K562 (cell line): ENCODE data around the gene COL15A1. TPM values are rescaled to one million over a fixed set of nuclear protein-coding genes. Genes with fewer than 3 reads are reported as not detected.

ENCODE experiments used
- ATAC-seq: fragments of 200-7000 bp; cut with Tn5 transposase; 3 replicates; pipeline ENCODE4 v1.9.1; 2020; ENCODE audit warnings: moderate library complexity
- BruUV-seq: library from RNA; stranded (reverse); fragments of 400-500 nt; replicated peaks from 2 replicates; lab custom pipeline; 2021; lab: Mats Ljungman, UMichigan
- CTCF ChIA-PET: fragments of 300-600 bp; formaldehyde crosslinking; extraction: SDS; loops from one replicate; lab custom pipeline; 2021; ENCODE audit warnings: low intra/inter-chr PET ratio; lab: Yijun Ruan, JAX
- POLR2A ChIA-PET: fragments of 300-600, 350-650 bp; sonication (Branson Sonifier 250); formaldehyde crosslinking; extraction: SDS; loops from one replicate; lab custom pipeline; 2021; ENCODE audit warnings: antibody characterized with exemption, inconsistent platforms; lab: Yijun Ruan, JAX
- DNase-seq, 4 experiments: peaks; one replicate each; pipeline versions ENCODE4 v3.0.0 to v3.0.0-alpha.2; 2011 to 2018; ENCODE audit warnings: low spot score in 3 of 4, mixed read lengths in 3 of 4; ENCODE audit errors: extremely low read depth in 1 of 4
- FAIRE-seq: peaks from 2 replicates; lab custom pipeline; 2011; peaks lifted over from hg19 to GRCh38; lab: Jason Lieb, UNC
- H2AFZ ChIP-seq: 2 replicates; pipeline ENCODE4 v1.6.0; 2011; ENCODE audit warnings: low read depth, low read length, control low read depth, inconsistent platforms
- H3K27ac ChIP-seq: fragments of 200-600 bp; 3 replicates; pipeline ENCODE4 v1.8.0; 2011; ENCODE audit warnings: low read depth, mild to moderate bottlenecking, control low read depth, inconsistent platforms, low read length, moderate library complexity, mixed read lengths; ENCODE audit errors: extremely low read depth
- H3K27me3 ChIP-seq, 2 experiments: fragments of 300-600 bp in 1 of 2; 2 replicates in 1 of 2; 3 replicates in 1 of 2; pipeline versions ENCODE4 v1.6.0 to v1.8.0; 2011; ENCODE audit warnings: inconsistent platforms in 2 of 2, low read length in 2 of 2, mild to moderate bottlenecking in 1 of 2, mixed read lengths in 1 of 2, moderate library complexity in 1 of 2; ENCODE audit not compliant: control insufficient read depth in 2 of 2, insufficient read depth in 2 of 2
- H3K36me3 ChIP-seq: fragments of 300-600 bp; 3 replicates; pipeline ENCODE4 v1.8.0; 2011; ENCODE audit warnings: mild to moderate bottlenecking, low read length, inconsistent platforms; ENCODE audit not compliant: control insufficient read depth, insufficient read depth
- H3K4me1 ChIP-seq, 2 experiments: fragments of 200-600 bp in 1 of 2; replicated peaks in 1 of 2; 2 replicates in 1 of 2; 3 replicates in 1 of 2; pipeline versions ENCODE4 v1.5.1 to v1.8.0; 2011; ENCODE audit warnings: inconsistent platforms in 2 of 2, low read length in 2 of 2, mild to moderate bottlenecking in 1 of 2, mixed read lengths in 1 of 2, moderate library complexity in 1 of 2; ENCODE audit not compliant: control insufficient read depth in 2 of 2, insufficient read depth in 2 of 2
- H3K4me2 ChIP-seq: 2 replicates; pipeline ENCODE4 v1.6.1; 2011; ENCODE audit warnings: low read length, control low read depth, inconsistent platforms, mixed read lengths; ENCODE audit not compliant: insufficient read depth
- H3K4me3 ChIP-seq: fragments of 200-600 bp; sonication (generic), shearing (Covaris generic); 2 replicates; pipeline ENCODE4 v1.5.1; 2016; ENCODE audit warnings: control low read depth, inconsistent platforms
- H3K79me2 ChIP-seq: fragments of 200-600 bp; 3 replicates; pipeline ENCODE4 v1.8.0; 2011; ENCODE audit warnings: low read length, inconsistent platforms; ENCODE audit not compliant: control insufficient read depth, insufficient read depth
- H3K9ac ChIP-seq, 2 experiments: 2 replicates each; pipeline versions ENCODE4 v1.6.0 to v1.6.1; 2011; ENCODE audit warnings: low read depth in 2 of 2, low read length in 2 of 2, control low read depth in 1 of 2, inconsistent platforms in 1 of 2, mild to moderate bottlenecking in 1 of 2, mixed read lengths in 1 of 2; ENCODE audit not compliant: insufficient read depth in 1 of 2
- H3K9me1 ChIP-seq: one replicate; pipeline ENCODE4 v1.6.0; 2011; ENCODE audit warnings: inconsistent platforms, mild to moderate bottlenecking, low read length, moderate library complexity; ENCODE audit not compliant: control insufficient read depth, insufficient read depth
- H3K9me3 ChIP-seq: replicated peaks from 2 replicates; pipeline ENCODE4 v1.5.1; 2011; ENCODE audit warnings: low read depth, low read length, inconsistent platforms; ENCODE audit not compliant: control insufficient read depth, insufficient read depth
- H4K20me1 ChIP-seq: replicated peaks from 2 replicates; pipeline ENCODE4 v1.6.1; 2011; ENCODE audit warnings: low read length, inconsistent platforms, mixed read lengths; ENCODE audit not compliant: control insufficient read depth, insufficient read depth
- CEBPG ChIP-seq, 3 experiments: fragments of 200-800 bp in 1 of 3; sonication (Bioruptor generic) in 1 of 3; sonication (generic) in 1 of 3; formaldehyde crosslinking in 1 of 3; IDR thresholded peaks in 2 of 3; conservative IDR thresholded peaks in 1 of 3; 2 replicates each; pipeline versions ENCODE4 v1.6.1 to v1.8.0; 2016 to 2022; ENCODE audit warnings: missing compliant biosample characterization in 2 of 3, missing genetic modification characterization in 2 of 3, mild to moderate bottlenecking in 1 of 3, missing genetic modification reagents in 1 of 3
- RREB1 ChIP-seq: fragments of 250-450 bp; sonication (Bioruptor Pico); IDR thresholded peaks from 2 replicates; pipeline ENCODE4 v1.4.0; 2020
- SP1 ChIP-seq: sonication (generic); formaldehyde crosslinking; IDR thresholded peaks from 2 replicates; pipeline ENCODE4 v1.8.1; 2022; ENCODE audit warnings: mild to moderate bottlenecking, missing genetic modification reagents
- ZFP36 ChIP-seq: fragments of 150-350 bp; IDR thresholded peaks from 2 replicates; pipeline ENCODE4 v1.6.1; 2018; ENCODE audit warnings: low read length, low read depth; ENCODE audit not compliant: partially characterized antibody
- ZFX ChIP-seq: sonication (generic); formaldehyde crosslinking; IDR thresholded peaks from 2 replicates; pipeline ENCODE4 v1.8.0; 2022; ENCODE audit warnings: mild to moderate bottlenecking, missing genetic modification reagents, moderate library complexity
- WGBS: fragments of 100-300 bp; shearing (Covaris generic); methylation state at CpG from one replicate; pipeline ENCODE4 v1.1.6; 2016; ENCODE audit warnings: low coverage, mixed read lengths; ENCODE audit not compliant: insufficient coverage; ENCODE audit errors: missing lambda C conversion rate; 5-methylcytosine and 5-hydroxymethylcytosine counted together
- in situ Hi-C: fragments of 300-500 bp; cut with MboI; formaldehyde crosslinking; loops from 4 replicates; pipeline ENCODE4 v1.15.0; 2018; ENCODE audit warnings: inconsistent platforms, mixed read lengths
- intact Hi-C: fragments of 100-400 bp; cut with micrococcal nuclease; formaldehyde crosslinking; loops from 2 replicates; pipeline ENCODE4 v1.14.2; 2022
- polyA plus RNA-seq, 8 experiments: library from polyadenylated mRNA; depleted of rRNA in 4 of 8; stranded (reverse) in 5 of 8; unstranded in 3 of 8; fragments of >200 nt; fragmentation: Nextera tagmentation in 2 of 8; fragmentation: Illumina TruSeq in 1 of 8; extraction: Ambion mirVana in 2 of 8; extraction: Trizol in 1 of 8; gene quantifications; 2 replicates each; pipeline versions ENCODE4 v1.2.1 to v1.2.3, GENCODE V29; 2011 to 2014; ENCODE audit warnings: inconsistent platforms in 1 of 8, missing spikeins in 1 of 8
- total RNA-seq, 7 experiments: library from RNA; depleted of rRNA in 6 of 7; stranded (reverse); fragments of >200 nt in 6 of 7; fragmentation: Illumina TruSeq in 2 of 7; extraction: Trizol in 2 of 7; gene quantifications; 2 replicates each; pipeline versions ENCODE4 v1.2.1 to v1.2.3, GENCODE V29; 2011 to 2021; ENCODE audit warnings: low replicate concordance in 1 of 7

COL15A1 gene
- total and polyA plus RNA-seq, 9 of the 15 experiments (the other 6 are each of a cell fraction or from before 2014, with no cell fraction given), result 0.46 to 5.1 (median 2.6) TPM

- H3K79me2 ChIP-seq, result no peaks in the 10 kb centered on the region
- no peaks in the 10 kb centered on the region for H3K9me3 ChIP-seq
- H3K9ac ChIP-seq, result peak overlapping the region in 1 of 2 experiments; percentile 53; a peak in 1 of 4 replicates
- no peaks in the 10 kb centered on the region for H4K20me1 ChIP-seq
- in situ Hi-C loops, result no loop called here
- no peak for DNase-seq
- peaks cover 27% of the 10 kb centered on the region in 2 experiments; a peak in 4 of 5 replicates for H3K4me1 ChIP-seq
- BruUV-seq, result no TSS peak
- no peak for TF ChIP-seq SP1 (CRISPR knock-in tag)
- TF ChIP-seq ZFP36, result peak; percentile 11
- TF ChIP-seq RREB1 (CRISPR knock-in tag), result no peak
- TF ChIP-seq ZFX (CRISPR knock-in tag), result peak; percentile 44; the same call in 1 of the 2 replicates
- TF ChIP-seq CEBPG (CRISPR knock-in tag; IDR thresholded peaks at IDR 0.05), result no peak
- no peak for TF ChIP-seq CEBPG (tag; conservative IDR thresholded peaks at IDR 0.05 in 1 of 2, IDR thresholded peaks at IDR 0.05 in 1 of 2)
- TF ChIP-seq, all 486 proteins: peak for 2
- no peaks in the 10 kb centered on the region for H3K27me3 ChIP-seq
- H2AFZ ChIP-seq, result peak overlapping the region; percentile 60
- POLR2A ChIA-PET, result interaction anchor here (0.6 to 2.6 kb wide), 2 partner anchors 13 to 52 kb away, joined by 3 to 6 read pairs; no protein-coding TSS in a partner anchor
- ATAC-seq, result no peak
- H3K27ac ChIP-seq, result no peak overlapping the region
- H3K36me3 ChIP-seq, result no peaks in the 10 kb centered on the region
- intact Hi-C loops, result no loop called here
- H3K9me1 ChIP-seq, result no peaks in the 10 kb centered on the region
- CTCF ChIA-PET, result interaction anchor here (2.3 kb wide), 1 partner anchor 26 kb away, joined by 6 read pairs; no protein-coding TSS in a partner anchor
- FAIRE-seq, result no peak
- H3K4me3 ChIP-seq, result no peak overlapping the region
- H3K4me2 ChIP-seq, result no peak overlapping the region; the same call in 1 of the 2 replicates
- WGBS, result 28% methylated on average over 6 of the region's 6 CpGs
Measured at GRCh38 chr9:98973576-98973975, 29.9 kb downstream of the COL15A1 start.
